Measurements from ENCODE around the gene SLIT3.

GRCh38 chr5:168676501-168676900 is 624.4 kb downstream of the SLIT3 start:
- TF ChIP-seq SP1 (IDR thresholded peaks at IDR 0.05) (no peak), HDGF (IDR thresholded peaks at IDR 0.05; ENCODE audit: borderline replicate concordance) (no peak), FOXA1 (IDR thresholded peaks at IDR 0.05) (no peak), BHLHE40 (IDR thresholded peaks at IDR 0.05; ENCODE audit: borderline replicate concordance) (no peak), FOXK2 (IDR thresholded peaks at IDR 0.05) (no peak), L3MBTL2 (conservative IDR thresholded peaks at IDR 0.05) (no peak), SUZ12 (IDR thresholded peaks at IDR 0.05) (no peak), CTBP1 (IDR thresholded peaks at IDR 0.05; ENCODE audit: borderline replicate concordance) (no peak), FOXM1 (IDR thresholded peaks at IDR 0.05; ENCODE audit: borderline replicate concordance) (no peak), PKNOX1 (IDR thresholded peaks at IDR 0.05) (no peak), ARNT (IDR thresholded peaks at IDR 0.05) (no peak), TARDBP (IDR thresholded peaks at IDR 0.05) (no peak), LEF1 (IDR thresholded peaks at IDR 0.05; ENCODE audit: borderline replicate concordance) (no peak)
